GM18505 (cell line): Measurements from ENCODE around the gene DLX3.

Source experiments
- ATAC-seq: cut with Tn5 transposase; IDR thresholded peaks from one replicate; pipeline ENCODE4 v1.9.1; 2021; ENCODE audit not compliant: unreplicated experiment
- POLR2A ChIP-seq: IDR thresholded peaks from 4 replicates; pipeline ENCODE4 v1.6.1; 2011; ENCODE audit warnings: borderline replicate concordance; ENCODE audit not compliant: insufficient read depth, insufficient read length; ENCODE audit errors: extremely low read depth

Gene DLX3

DNA sequence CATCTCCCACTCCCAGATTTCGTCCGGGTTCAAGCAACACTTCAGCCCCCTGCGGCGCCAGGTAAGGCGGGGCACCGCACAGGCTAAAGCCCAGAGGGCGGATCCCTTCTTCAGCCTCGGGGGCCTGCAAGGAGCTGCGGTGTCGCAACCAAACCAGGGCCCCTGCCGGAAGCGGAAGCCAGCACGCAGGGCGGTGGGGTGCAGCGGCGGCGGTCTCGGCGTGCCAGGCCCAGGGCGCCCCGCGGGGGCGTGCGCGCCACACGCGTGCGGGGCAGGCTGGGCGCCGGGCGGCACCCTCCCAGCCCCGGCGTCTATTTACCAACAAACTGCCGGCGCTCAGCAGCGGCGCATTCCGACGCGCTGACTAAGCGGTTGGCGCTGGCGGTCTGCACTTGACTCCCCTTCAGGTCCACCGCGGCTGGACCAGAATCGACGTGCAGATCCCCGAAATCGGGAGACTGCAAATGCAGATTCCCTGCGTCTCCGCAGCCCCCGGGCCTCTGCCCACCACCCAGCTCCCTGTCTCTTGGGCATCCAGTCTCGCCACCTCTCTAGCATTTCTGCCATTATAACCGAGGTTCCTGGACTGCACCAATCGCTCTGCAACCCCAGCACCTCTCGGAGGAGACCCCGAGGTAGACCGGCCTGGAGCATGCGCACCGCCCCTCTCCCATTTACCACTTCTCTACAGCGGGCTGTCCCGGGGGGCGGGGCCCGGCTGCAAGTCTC is 26.5 kb downstream of the DLX3 start:
- peak; percentile 74 for ATAC-seq

DNA sequence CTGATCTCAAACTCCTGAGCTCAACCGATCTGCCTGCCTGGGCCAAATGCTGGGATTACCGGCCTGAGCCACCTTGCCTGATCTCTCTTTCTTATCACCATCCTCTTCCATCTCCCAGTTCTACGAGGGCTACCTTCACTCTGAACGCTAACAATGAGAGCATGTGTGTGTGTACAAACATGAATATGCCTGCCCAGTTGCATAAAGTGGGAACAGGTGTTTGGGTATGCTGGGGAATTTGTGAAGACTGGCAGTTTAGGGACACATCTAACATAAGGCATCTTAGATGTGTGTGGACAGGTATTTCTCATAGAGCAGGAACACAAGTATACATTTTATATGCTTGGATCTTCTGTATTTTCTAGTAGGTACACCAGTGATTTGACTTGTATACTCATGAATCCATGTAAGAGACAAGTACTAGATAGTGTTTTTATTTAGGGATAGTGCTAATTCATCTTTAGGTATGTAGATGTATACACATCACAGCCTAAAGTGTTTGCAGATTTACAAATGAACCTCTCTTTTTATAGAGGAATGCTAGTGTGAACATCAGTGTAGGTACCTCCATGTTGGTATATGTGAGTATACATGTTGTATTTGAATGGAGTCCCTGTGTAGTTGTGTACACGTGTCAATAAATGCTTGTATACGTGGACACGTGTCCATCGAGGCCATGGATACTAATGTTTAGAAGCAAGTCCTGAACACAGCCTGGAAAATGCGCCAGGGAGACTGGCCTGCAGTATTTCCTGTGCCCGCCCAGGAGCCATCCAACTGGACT is 27.2 kb downstream of the DLX3 start:
- no peak for TF ChIP-seq POLR2A
- no peak for ATAC-seq

More for the DNA sequence above, 26.5 kb downstream of the DLX3 start:
- TF ChIP-seq POLR2A = peak; percentile 49

DNA sequence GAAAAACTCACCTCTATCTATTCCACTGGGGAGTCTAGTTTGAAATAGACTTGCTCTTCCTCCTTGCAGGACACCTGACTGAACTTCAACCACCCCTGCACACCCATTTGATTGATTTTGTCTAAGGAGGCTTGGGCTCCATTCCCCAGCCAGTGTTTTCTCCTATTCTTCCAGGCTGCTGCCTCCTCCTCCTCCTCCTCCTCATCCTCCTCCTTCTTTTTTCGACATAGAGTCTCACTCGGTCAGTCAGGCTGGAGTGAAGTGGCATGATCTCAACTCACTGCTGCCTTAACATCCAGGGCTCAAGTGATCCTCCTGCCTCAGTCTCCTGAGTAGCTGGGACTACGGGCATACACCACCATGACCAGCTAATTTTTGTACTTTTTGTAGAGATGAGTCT is 27.8 kb downstream of the DLX3 start:
- no peak for ATAC-seq
- no peak for TF ChIP-seq POLR2A

DNA sequence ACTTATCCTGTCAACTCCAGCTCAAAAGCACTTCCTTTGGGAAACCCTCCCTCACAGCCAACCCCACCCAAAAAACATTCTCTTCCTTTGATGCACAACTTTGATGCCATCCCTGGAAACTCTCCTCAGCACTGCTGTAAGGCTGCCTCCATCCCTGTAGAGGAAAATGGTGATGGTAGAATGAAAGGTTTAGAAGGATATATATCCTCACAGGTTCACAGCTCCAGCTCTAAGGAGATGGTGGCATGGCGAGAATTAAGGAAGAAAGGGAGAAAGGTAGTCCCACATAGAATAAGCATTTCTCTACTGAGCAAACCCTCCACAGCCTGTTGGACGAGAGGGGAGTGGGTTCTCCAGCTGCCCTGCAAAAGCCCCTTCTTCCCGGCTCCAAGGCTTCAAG is 28.3 kb downstream of the DLX3 start:
- no peak for ATAC-seq
- no peak for TF ChIP-seq POLR2A

DNA sequence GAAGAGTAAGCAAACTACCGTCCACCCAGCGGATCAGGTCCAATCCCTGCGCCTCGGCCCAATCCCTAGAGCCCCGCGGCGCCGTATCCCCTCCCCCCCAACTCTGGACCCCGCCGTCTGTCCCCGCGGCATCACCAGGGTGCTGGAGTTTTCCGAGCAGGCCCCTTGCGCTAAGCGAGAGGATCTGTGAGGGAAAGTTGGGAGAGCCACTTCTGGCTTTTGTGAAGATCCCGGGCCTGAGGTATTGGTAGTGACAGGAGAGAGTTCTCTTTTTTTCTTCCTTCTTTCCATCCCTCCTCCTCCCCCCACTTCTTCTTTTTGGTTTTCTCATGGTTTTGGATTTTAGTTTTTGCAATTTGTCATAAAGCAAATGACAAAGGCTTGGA is 29.5 kb downstream of the DLX3 start:
- no peak for ATAC-seq
- no peak for TF ChIP-seq POLR2A

DNA sequence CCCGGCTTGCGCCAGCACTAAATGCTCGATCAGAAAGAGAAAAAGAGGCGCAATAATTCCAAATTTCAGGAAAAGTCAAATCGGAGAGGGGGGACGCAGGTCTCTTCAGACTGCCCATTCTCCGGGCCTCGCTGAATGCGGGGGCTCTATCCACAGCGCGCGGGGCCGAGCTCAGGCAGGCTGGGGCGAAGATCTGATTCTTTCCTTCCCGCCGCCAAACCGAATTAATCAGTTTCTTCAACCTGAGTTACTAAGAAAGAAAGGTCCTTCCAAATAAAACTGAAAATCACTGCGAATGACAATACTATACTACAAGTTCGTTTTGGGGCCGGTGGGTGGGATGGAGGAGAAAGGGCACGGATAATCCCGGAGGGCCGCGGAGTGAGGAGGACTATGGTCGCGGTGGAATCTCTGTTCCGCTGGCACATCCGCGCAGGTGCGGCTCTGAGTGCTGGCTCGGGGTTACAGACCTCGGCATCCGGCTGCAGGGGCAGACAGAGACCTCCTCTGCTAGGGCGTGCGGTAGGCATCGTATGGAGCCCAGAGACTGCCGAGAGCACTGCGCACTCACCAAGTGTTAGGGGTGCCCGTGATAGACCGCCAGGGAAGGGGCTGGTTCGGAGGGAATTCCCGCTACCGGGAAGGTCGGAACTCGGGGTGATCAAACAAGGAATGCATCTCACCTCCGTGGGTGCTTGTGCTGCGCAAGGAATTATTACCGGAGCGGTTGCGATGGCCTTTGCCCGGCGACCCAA is 30.1 kb downstream of the DLX3 start:
- no peak for ATAC-seq
- no peak for TF ChIP-seq POLR2A

DNA sequence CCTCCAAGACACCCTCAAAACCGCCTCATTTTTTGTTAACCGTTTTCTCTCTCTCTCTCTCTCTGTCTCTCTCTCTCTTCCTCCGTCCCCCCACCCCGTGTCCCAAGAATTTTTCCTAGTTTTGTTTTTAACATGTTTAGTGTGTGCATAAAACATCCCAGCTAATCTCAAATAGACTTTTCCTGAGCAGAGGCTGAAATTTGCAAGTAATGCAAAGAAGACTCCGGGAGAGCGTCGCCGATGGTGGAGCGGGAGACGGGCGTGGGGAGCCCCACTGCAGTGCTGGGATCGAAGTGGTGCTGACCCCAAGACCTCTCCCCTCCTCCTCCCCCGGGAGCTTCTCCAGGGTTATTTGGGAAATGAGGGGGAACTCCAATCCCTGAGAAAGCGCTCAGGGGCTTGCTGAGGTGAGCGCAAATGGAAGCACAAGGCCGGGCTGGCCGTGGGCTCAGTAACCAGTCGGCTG is 30.7 kb downstream of the DLX3 start:
- TF ChIP-seq POLR2A = no peak
- no peak for ATAC-seq

DNA sequence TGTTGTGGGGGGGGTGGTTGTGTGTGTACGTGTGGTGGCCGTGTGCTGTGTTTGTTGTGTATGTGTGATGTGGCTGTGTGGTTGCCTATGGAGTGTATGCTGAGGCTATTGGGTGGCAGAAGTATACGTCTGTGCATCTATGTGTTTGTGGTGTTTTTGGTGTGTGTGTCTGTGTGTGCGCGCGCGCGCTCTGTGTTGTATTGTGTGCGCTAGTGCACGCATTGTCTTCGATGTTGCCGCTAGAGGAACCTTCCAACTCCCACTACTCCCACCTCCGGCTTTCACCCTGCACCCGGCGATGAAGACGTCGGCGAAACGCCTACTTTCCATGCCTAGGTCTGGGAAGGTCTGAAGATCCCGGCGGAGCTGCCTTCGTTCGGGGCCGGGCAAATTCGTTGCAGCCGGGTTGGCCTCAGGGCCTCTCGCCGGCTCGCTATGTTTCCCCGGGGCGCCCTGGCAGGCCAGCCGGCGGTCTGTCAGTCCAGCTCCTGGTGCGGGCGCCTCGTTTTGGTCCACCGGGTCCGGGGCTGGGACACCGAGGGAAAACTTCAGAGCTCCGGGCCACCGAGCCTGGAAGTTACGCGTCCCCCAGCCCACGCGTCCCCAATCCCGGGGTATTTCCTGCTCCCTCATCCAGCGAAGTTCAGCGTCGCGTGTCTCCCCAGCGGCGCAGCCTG is 31.3 kb downstream of the DLX3 start:
- no peak for TF ChIP-seq POLR2A
- ATAC-seq = no peak

DNA sequence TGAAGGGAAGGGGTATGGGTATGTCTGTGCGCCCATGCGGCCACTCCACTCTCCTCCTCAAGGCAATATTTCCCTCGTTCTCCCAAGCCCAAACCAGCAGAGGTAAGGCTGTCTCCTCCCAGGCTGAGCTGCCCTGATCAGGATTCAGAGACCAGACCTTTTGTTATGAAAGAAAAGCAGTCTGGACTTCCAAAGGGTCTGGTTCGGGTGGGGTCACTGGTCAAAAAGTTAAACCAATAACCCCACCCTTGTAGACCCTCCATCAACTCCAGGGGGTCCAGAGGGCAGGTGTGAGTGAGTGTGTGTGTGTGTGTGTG is 31.8 kb downstream of the DLX3 start:
- TF ChIP-seq POLR2A = no peak
- ATAC-seq = no peak

DNA sequence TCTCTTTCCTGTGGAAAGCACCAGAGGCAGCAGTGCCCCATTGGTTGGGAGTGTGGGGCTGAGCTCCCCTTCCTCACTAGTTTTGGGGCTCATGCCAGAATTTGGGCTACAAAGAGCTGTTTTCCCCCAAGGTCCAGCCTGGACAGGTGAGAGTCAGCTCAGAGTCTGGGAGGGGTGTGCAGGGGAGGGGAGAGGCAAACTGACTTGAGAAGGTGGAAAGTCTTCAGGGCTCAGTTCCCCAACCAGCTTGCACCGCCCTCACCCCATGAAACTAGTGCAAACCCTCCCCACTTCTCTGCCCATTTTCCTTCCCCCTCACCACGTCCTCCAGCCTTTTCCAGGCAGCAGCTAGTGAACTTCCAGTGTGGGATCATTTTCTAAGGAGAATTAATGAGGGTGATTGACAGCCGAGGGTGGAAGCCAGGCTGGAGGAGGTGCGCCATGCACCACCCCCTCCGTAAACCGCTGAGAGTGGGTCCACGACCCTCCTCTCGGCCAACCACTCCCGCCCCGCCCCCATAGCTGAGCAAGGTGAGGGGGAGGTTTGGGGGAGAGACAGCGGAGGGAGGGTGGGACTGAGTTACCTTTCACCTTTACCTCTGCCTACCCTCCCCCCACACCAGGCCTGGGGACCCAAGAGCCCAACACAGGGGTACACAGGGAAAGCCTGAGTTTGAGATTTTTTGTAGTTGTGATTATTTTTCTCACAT is 32.3 kb downstream of the DLX3 start:
- ATAC-seq = no peak

DNA sequence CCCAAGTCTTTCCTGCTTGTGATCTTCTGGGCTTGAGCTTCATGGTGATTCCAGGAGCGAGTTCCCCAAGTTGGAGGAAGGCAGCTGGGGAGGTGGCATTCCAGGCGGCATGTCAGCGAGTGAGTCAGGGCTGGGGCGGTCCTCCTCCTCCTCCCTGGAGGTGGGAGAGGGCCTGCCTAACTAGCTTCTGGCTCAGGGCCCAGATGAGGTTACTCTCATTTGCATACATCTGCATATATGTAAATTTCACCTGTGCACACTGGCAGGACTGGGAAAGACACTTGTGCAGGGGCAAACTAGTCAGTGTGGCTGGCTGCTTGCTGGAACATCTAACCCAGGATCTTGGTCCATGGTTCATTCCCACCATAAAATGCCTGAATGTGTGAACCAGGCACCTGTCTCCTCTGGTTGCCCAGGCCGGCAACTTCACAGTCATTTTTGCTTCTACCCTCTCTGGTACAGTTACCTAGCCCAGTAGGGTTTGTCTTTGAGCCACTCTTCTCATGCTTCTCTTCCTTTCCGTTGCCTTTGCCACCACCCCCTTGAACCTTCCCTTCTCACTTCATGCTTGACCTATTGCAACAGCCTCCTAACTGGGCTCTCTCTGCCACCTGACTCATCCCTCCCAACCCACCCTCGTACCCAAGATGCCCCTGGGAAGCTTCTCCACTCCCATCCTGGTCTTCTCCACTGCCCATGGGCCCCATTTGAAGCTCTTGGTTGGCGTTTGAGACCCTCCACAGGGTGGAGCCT is 35.7 kb downstream of the DLX3 start:
- ATAC-seq = no peak
- no peak for TF ChIP-seq POLR2A

More for the DNA sequence above, 32.3 kb downstream of the DLX3 start:
- TF ChIP-seq POLR2A = no peak

DNA sequence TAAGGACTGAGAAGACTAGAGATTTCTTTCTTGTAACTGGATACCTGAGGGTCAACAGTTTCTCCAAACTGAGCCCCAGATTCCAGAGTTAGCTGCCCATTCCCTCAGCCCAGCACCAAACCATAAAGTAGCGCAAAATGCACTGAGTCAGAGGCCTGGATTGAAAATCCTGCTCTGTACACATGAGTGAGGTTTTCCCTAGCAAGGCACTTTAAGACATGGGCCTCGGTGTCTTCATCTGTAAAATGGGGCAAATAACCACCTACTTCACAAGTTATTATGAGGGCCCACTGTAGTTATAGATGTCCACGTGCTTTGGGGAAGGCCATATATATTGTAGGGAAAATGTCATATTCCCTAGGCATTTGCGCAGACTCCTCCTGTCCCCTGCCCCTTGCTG is 36.3 kb downstream of the DLX3 start:
- ATAC-seq = no peak
- no peak for TF ChIP-seq POLR2A
